ENCODE measurements around the gene DGKI.
A peak's percentile ranks its signal among the peaks of the same experiment; 100 is the strongest.

Gene DGKI

GRCh38 chr7:137774793-137775201, 72.0 kb downstream of the DGKI start:
- peak; percentile 36 for DNase-seq

- peak; percentile 85 for DNase-seq
These were observed 74.0 kb downstream of the DGKI start for GRCh38 chr7:137772748-137773147.

GRCh38 chr7:137772316-137772715, 74.5 kb downstream of the DGKI start:
- peak; percentile 23 for DNase-seq

- peak; percentile 91 for DNase-seq
These were observed 75.1 kb downstream of the DGKI start for GRCh38 chr7:137771679-137772078.

- peak; percentile 15 for DNase-seq
These were observed 75.5 kb downstream of the DGKI start for GRCh38 chr7:137771273-137771672.

GRCh38 chr7:137768366-137768765, 78.4 kb downstream of the DGKI start:
- no peak for DNase-seq

- no peak for DNase-seq
These were observed 84.4 kb downstream of the DGKI start for GRCh38 chr7:137762334-137762733.

GRCh38 chr7:137760111-137760510, 86.7 kb downstream of the DGKI start:
- no peak for DNase-seq

- peak; percentile 53 for DNase-seq
These were observed 89.4 kb downstream of the DGKI start for GRCh38 chr7:137757146-137757925.

GRCh38 chr7:137755846-137756651, 90.7 kb downstream of the DGKI start:
- peak; percentile 20 for DNase-seq

- DNase-seq = no peak
These were observed 91.3 kb downstream of the DGKI start for GRCh38 chr7:137755427-137755826.

- DNase-seq = no peak
These were observed 92.6 kb downstream of the DGKI start for GRCh38 chr7:137753948-137754851.

- no peak for DNase-seq
These were observed 93.2 kb downstream of the DGKI start for GRCh38 chr7:137753575-137753947.

GRCh38 chr7:137753067-137753466, 93.7 kb downstream of the DGKI start:
- no peak for DNase-seq

- no peak for DNase-seq
These were observed 95.3 kb downstream of the DGKI start for GRCh38 chr7:137751361-137752009.

- no peak for DNase-seq
These were observed 99.3 kb downstream of the DGKI start for GRCh38 chr7:137747359-137748031.

GRCh38 chr7:137743021-137743420, 103.8 kb downstream of the DGKI start:
- no peak for DNase-seq

GRCh38 chr7:137742051-137742450, 104.7 kb downstream of the DGKI start:
- DNase-seq = no peak

- DNase-seq = no peak
These were observed 105.3 kb downstream of the DGKI start for GRCh38 chr7:137741443-137741842.

- DNase-seq = no peak
These were observed 112.6 kb downstream of the DGKI start for GRCh38 chr7:137734221-137734620.

- no peak for DNase-seq
These were observed 114.6 kb downstream of the DGKI start for GRCh38 chr7:137732168-137732567.

GRCh38 chr7:137731436-137731835, 115.3 kb downstream of the DGKI start:
- peak; percentile 62 for DNase-seq

Data from fibroblast of skin of right quadriceps (primary cell).